Progenitor cell of endocrine pancreas (in vitro differentiated cells): ENCODE data around the gene C3orf52. TPM values are rescaled to one million over a fixed set of nuclear protein-coding genes. Genes with fewer than 3 reads are reported as not detected.

Experiments
- DNase-seq: peaks from one replicate; pipeline ENCODE4 v3.0.0; 2021; ENCODE audit warnings: low spot score; ENCODE audit not compliant: unreplicated experiment
- H3K27ac Mint-ChIP-seq: 2 replicates; pipeline ENCODE4 v1.8.0; 2021; ENCODE audit warnings: mild to moderate bottlenecking, moderate library complexity, mixed read lengths
- H3K27me3 Mint-ChIP-seq: 2 replicates; pipeline ENCODE4 v1.8.0; 2021; ENCODE audit warnings: mixed read lengths
- H3K36me3 Mint-ChIP-seq: 2 replicates; pipeline ENCODE4 v1.8.0; 2022; ENCODE audit warnings: mixed read lengths; ENCODE audit not compliant: insufficient read depth
- H3K4me1 Mint-ChIP-seq: 2 replicates; pipeline ENCODE4 v1.8.0; 2021; ENCODE audit warnings: low read depth, mixed read lengths
- H3K4me3 Mint-ChIP-seq: 2 replicates; pipeline ENCODE4 v1.8.0; 2021; ENCODE audit warnings: low read depth, mild to moderate bottlenecking, moderate library complexity, mixed read lengths
- H3K9me3 Mint-ChIP-seq: 2 replicates; pipeline ENCODE4 v1.8.0; 2021; ENCODE audit warnings: low read depth, mixed read lengths
- CTCF ChIP-seq: fragments of 200-600 bp; sonication (generic); IDR thresholded peaks from one replicate; pipeline ENCODE4 v1.5.0; 2021; ENCODE audit warnings: antibody characterized with exemption, mild to moderate bottlenecking; ENCODE audit not compliant: unreplicated experiment
- total RNA-seq: library from RNA; stranded (reverse); gene quantifications from 2 replicates; pipeline ENCODE4 v1.2.1, GENCODE V29; 2021

C3orf52 gene
- total RNA-seq, 1 donor from 2014 or later: 20.6 TPM

DNA sequence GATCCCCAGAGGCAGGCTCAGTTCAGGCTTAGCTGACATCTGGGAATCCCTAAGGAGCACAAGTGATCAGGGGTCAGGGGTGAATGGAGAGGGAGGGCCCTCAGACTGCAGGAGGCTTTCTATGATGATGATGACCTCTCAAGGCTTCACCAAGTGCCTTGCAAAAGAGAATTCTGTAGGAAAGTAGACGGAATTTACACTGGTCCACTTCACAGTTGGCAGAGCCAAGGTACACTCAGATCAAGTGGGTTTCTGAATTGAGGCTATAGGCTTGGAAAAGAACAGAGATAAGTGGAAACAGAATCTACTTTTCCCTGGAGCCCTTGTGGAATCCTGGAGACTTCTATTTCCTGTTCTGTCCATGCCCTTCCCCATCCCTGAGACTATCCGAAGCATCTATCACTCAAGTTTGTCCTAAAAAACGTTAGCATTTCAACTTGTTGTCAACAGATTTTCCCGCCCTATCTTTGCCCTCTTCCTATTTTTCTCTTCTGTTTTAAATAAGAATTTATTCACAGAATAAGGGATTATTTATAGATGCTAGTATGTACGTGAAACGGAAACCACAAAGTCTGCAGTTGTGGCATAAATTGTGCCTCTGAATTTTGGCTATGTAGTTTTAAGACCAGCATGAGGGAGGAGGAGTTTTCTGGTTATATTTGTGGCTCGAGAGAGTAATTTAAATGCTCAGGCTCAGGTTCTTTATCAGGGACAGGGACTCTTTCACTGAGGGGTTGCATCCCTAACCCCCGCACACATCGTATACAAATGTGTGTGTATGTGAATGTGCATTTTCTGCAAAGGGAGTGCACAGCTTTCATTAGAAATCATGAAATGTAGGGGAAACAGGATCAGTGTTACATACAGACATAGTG is 34.0 kb downstream of the C3orf52 start:
- H3K27ac Mint-ChIP-seq: no peak overlapping the region

GRCh38 chr3:112121577-112122547 is 35.7 kb downstream of the C3orf52 start:
- DNase-seq: no peak
- Mint-ChIP-seq H3K4me3 (no peak overlapping the region), H3K4me1 (peaks cover 20% of the 10 kb centered on the region), H3K27me3 (no peaks in the 10 kb centered on the region), H3K9me3 (no peaks in the 10 kb centered on the region), H3K36me3 (peaks cover 14% of the 10 kb centered on the region), H3K27ac (no peak overlapping the region)
- no peak for TF ChIP-seq CTCF

More for the DNA sequence above, 34.0 kb downstream of the C3orf52 start:
- no peaks in the 10 kb centered on the region for H3K27me3 Mint-ChIP-seq
- no peak overlapping the region for H3K4me3 Mint-ChIP-seq
- TF ChIP-seq CTCF: no peak
- H3K4me1 Mint-ChIP-seq: peaks cover 5% of the 10 kb centered on the region
- no peaks in the 10 kb centered on the region for H3K9me3 Mint-ChIP-seq
- DNase-seq: no peak
- H3K36me3 Mint-ChIP-seq: peaks cover 18% of the 10 kb centered on the region

GRCh38 chr3:112122870-112123269 is 36.7 kb downstream of the C3orf52 start:
- H3K9me3 Mint-ChIP-seq: no peaks in the 10 kb centered on the region
- H3K27me3 Mint-ChIP-seq: no peaks in the 10 kb centered on the region
- peaks cover 21% of the 10 kb centered on the region for H3K4me1 Mint-ChIP-seq
- DNase-seq: no peak
- H3K27ac Mint-ChIP-seq: no peak overlapping the region
- TF ChIP-seq CTCF: no peak
- H3K36me3 Mint-ChIP-seq: peaks cover 9% of the 10 kb centered on the region
- no peak overlapping the region for H3K4me3 Mint-ChIP-seq

GRCh38 chr3:112123548-112123947 is 37.4 kb downstream of the C3orf52 start:
- peaks cover 8% of the 10 kb centered on the region for H3K36me3 Mint-ChIP-seq
- no peak for TF ChIP-seq CTCF
- no peak for DNase-seq
- H3K4me3 Mint-ChIP-seq: no peak overlapping the region
- no peak overlapping the region for H3K27ac Mint-ChIP-seq
- H3K27me3 Mint-ChIP-seq: no peaks in the 10 kb centered on the region
- H3K4me1 Mint-ChIP-seq: peaks cover 21% of the 10 kb centered on the region
- no peaks in the 10 kb centered on the region for H3K9me3 Mint-ChIP-seq
